ENCODE measurements around the gene VSTM4.

DNA sequence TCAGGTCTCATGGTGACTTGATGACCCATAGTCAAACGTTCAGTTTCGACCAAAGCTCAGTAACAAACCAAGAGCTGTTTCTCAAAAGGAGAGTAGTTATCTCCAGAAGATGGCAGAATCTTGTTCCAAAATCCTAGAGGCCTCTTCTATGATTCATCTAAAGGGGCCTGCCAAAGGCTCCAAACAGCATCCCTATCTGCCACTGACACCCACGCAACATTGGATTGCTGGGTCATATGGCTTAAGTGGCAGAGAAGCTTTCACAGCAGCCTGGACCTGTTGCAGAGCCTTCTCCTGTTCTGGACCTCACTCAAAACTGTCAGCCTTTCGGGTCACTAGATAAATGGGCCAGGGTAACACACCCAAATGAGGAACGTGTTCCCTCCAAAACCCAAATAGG, 121.7 kb downstream of the VSTM4 start:
- TF ChIP-seq, protein P1, sequence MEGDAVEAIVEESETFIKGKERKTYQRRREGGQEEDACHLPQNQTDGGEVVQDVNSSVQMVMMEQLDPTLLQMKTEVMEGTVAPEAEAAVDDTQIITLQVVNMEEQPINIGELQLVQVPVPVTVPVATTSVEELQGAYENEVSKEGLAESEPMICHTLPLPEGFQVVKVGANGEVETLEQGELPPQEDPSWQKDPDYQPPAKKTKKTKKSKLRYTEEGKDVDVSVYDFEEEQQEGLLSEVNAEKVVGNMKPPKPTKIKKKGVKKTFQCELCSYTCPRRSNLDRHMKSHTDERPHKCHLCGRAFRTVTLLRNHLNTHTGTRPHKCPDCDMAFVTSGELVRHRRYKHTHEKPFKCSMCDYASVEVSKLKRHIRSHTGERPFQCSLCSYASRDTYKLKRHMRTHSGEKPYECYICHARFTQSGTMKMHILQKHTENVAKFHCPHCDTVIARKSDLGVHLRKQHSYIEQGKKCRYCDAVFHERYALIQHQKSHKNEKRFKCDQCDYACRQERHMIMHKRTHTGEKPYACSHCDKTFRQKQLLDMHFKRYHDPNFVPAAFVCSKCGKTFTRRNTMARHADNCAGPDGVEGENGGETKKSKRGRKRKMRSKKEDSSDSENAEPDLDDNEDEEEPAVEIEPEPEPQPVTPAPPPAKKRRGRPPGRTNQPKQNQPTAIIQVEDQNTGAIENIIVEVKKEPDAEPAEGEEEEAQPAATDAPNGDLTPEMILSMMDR (IDR thresholded peaks at IDR 0.05): no peak
- TF ChIP-seq EZH2 (IDR thresholded peaks at IDR 0.05; ENCODE audit: borderline replicate concordance, insufficient read depth, low read depth, low read length, poor library complexity, severe bottlenecking): no peak

Measured in B cell (primary cell).